K562 (cell line): ENCODE results near the gene CLIC3. TPM values are rescaled to one million over a fixed set of nuclear protein-coding genes. Genes with fewer than 3 reads are reported as not detected.

Source experiments
- ATAC-seq: fragments of 200-7000 bp; cut with Tn5 transposase; 3 replicates; pipeline ENCODE4 v1.9.1; 2020; ENCODE audit warnings: moderate library complexity
- BruUV-seq: library from RNA; stranded (reverse); fragments of 400-500 nt; replicated peaks from 2 replicates; lab custom pipeline; 2021; lab: Mats Ljungman, UMichigan
- CTCF ChIA-PET: fragments of 300-600 bp; formaldehyde crosslinking; extraction: SDS; loops from one replicate; lab custom pipeline; 2021; ENCODE audit warnings: low intra/inter-chr PET ratio; lab: Yijun Ruan, JAX
- POLR2A ChIA-PET: fragments of 300-600, 350-650 bp; sonication (Branson Sonifier 250); formaldehyde crosslinking; extraction: SDS; loops from one replicate; lab custom pipeline; 2021; ENCODE audit warnings: antibody characterized with exemption, inconsistent platforms; lab: Yijun Ruan, JAX
- DNase-seq, 4 experiments: peaks; one replicate each; pipeline versions ENCODE4 v3.0.0 to v3.0.0-alpha.2; 2011 to 2018; ENCODE audit warnings: low spot score in 3 of 4, mixed read lengths in 3 of 4; ENCODE audit errors: extremely low read depth in 1 of 4
- FAIRE-seq: peaks from 2 replicates; lab custom pipeline; 2011; peaks lifted over from hg19 to GRCh38; lab: Jason Lieb, UNC
- H2AFZ ChIP-seq: 2 replicates; pipeline ENCODE4 v1.6.0; 2011; ENCODE audit warnings: low read depth, low read length, control low read depth, inconsistent platforms
- H3K27ac ChIP-seq: fragments of 200-600 bp; 3 replicates; pipeline ENCODE4 v1.8.0; 2011; ENCODE audit warnings: low read depth, mild to moderate bottlenecking, control low read depth, inconsistent platforms, low read length, moderate library complexity, mixed read lengths; ENCODE audit errors: extremely low read depth
- H3K27me3 ChIP-seq, 2 experiments: fragments of 300-600 bp in 1 of 2; 2 replicates in 1 of 2; 3 replicates in 1 of 2; pipeline versions ENCODE4 v1.6.0 to v1.8.0; 2011; ENCODE audit warnings: inconsistent platforms in 2 of 2, low read length in 2 of 2, mild to moderate bottlenecking in 1 of 2, mixed read lengths in 1 of 2, moderate library complexity in 1 of 2; ENCODE audit not compliant: control insufficient read depth in 2 of 2, insufficient read depth in 2 of 2
- H3K36me3 ChIP-seq: fragments of 300-600 bp; 3 replicates; pipeline ENCODE4 v1.8.0; 2011; ENCODE audit warnings: mild to moderate bottlenecking, low read length, inconsistent platforms; ENCODE audit not compliant: control insufficient read depth, insufficient read depth
- H3K4me1 ChIP-seq, 2 experiments: fragments of 200-600 bp in 1 of 2; replicated peaks in 1 of 2; 2 replicates in 1 of 2; 3 replicates in 1 of 2; pipeline versions ENCODE4 v1.5.1 to v1.8.0; 2011; ENCODE audit warnings: inconsistent platforms in 2 of 2, low read length in 2 of 2, mild to moderate bottlenecking in 1 of 2, mixed read lengths in 1 of 2, moderate library complexity in 1 of 2; ENCODE audit not compliant: control insufficient read depth in 2 of 2, insufficient read depth in 2 of 2
- H3K4me2 ChIP-seq: 2 replicates; pipeline ENCODE4 v1.6.1; 2011; ENCODE audit warnings: low read length, control low read depth, inconsistent platforms, mixed read lengths; ENCODE audit not compliant: insufficient read depth
- H3K4me3 ChIP-seq: fragments of 200-600 bp; sonication (generic), shearing (Covaris generic); 2 replicates; pipeline ENCODE4 v1.5.1; 2016; ENCODE audit warnings: control low read depth, inconsistent platforms
- H3K79me2 ChIP-seq: fragments of 200-600 bp; 3 replicates; pipeline ENCODE4 v1.8.0; 2011; ENCODE audit warnings: low read length, inconsistent platforms; ENCODE audit not compliant: control insufficient read depth, insufficient read depth
- H3K9ac ChIP-seq, 2 experiments: 2 replicates each; pipeline versions ENCODE4 v1.6.0 to v1.6.1; 2011; ENCODE audit warnings: low read depth in 2 of 2, low read length in 2 of 2, control low read depth in 1 of 2, inconsistent platforms in 1 of 2, mild to moderate bottlenecking in 1 of 2, mixed read lengths in 1 of 2; ENCODE audit not compliant: insufficient read depth in 1 of 2
- H3K9me1 ChIP-seq: one replicate; pipeline ENCODE4 v1.6.0; 2011; ENCODE audit warnings: inconsistent platforms, mild to moderate bottlenecking, low read length, moderate library complexity; ENCODE audit not compliant: control insufficient read depth, insufficient read depth
- H3K9me3 ChIP-seq: replicated peaks from 2 replicates; pipeline ENCODE4 v1.5.1; 2011; ENCODE audit warnings: low read depth, low read length, inconsistent platforms; ENCODE audit not compliant: control insufficient read depth, insufficient read depth
- H4K20me1 ChIP-seq: replicated peaks from 2 replicates; pipeline ENCODE4 v1.6.1; 2011; ENCODE audit warnings: low read length, inconsistent platforms, mixed read lengths; ENCODE audit not compliant: control insufficient read depth, insufficient read depth
- KDM5B ChIP-seq: fragments of 200-600 bp; sonication (generic); IDR thresholded peaks from 2 replicates; pipeline ENCODE4 v1.6.1; 2012; ENCODE audit warnings: low read depth, mild to moderate bottlenecking, moderate library complexity, low read length, control low read depth, inconsistent platforms; ENCODE audit not compliant: insufficient replicate concordance
- POLR2G ChIP-seq: fragments of 200-400 bp; formaldehyde crosslinking; IDR thresholded peaks from 2 replicates; pipeline ENCODE4 v1.6.1; 2017; ENCODE audit warnings: low read depth, mild to moderate bottlenecking, antibody characterized with exemption, low read length, moderate library complexity
- RBBP5 ChIP-seq: fragments of 200-600 bp; sonication (generic); IDR thresholded peaks from 2 replicates; pipeline ENCODE4 v1.6.1; 2012; ENCODE audit warnings: borderline replicate concordance, mild to moderate bottlenecking, low read length, control low read depth, inconsistent platforms; ENCODE audit not compliant: insufficient read depth, poor library complexity, severe bottlenecking
- SP1 ChIP-seq: sonication (generic); formaldehyde crosslinking; IDR thresholded peaks from 2 replicates; pipeline ENCODE4 v1.8.1; 2022; ENCODE audit warnings: mild to moderate bottlenecking, missing genetic modification reagents
- SUPT5H ChIP-seq: fragments of 450-650 bp; IDR thresholded peaks from 2 replicates; pipeline ENCODE4 v1.6.1; 2016
- U2AF1 ChIP-seq: fragments of 200-400 bp; formaldehyde crosslinking; optimal IDR thresholded peaks from 2 replicates; pipeline ENCODE3; 2017; ENCODE audit warnings: mild to moderate bottlenecking, low read depth, low read length, moderate library complexity
- WGBS: fragments of 100-300 bp; shearing (Covaris generic); methylation state at CpG from one replicate; pipeline ENCODE4 v1.1.6; 2016; ENCODE audit warnings: low coverage, mixed read lengths; ENCODE audit not compliant: insufficient coverage; ENCODE audit errors: missing lambda C conversion rate; 5-methylcytosine and 5-hydroxymethylcytosine counted together
- in situ Hi-C: fragments of 300-500 bp; cut with MboI; formaldehyde crosslinking; loops from 4 replicates; pipeline ENCODE4 v1.15.0; 2018; ENCODE audit warnings: inconsistent platforms, mixed read lengths
- intact Hi-C: fragments of 100-400 bp; cut with micrococcal nuclease; formaldehyde crosslinking; loops from 2 replicates; pipeline ENCODE4 v1.14.2; 2022
- polyA plus RNA-seq, 8 experiments: library from polyadenylated mRNA; depleted of rRNA in 4 of 8; stranded (reverse) in 5 of 8; unstranded in 3 of 8; fragments of >200 nt; fragmentation: Nextera tagmentation in 2 of 8; fragmentation: Illumina TruSeq in 1 of 8; extraction: Ambion mirVana in 2 of 8; extraction: Trizol in 1 of 8; gene quantifications; 2 replicates each; pipeline versions ENCODE4 v1.2.1 to v1.2.3, GENCODE V29; 2011 to 2014; ENCODE audit warnings: inconsistent platforms in 1 of 8, missing spikeins in 1 of 8
- total RNA-seq, 7 experiments: library from RNA; depleted of rRNA in 6 of 7; stranded (reverse); fragments of >200 nt in 6 of 7; fragmentation: Illumina TruSeq in 2 of 7; extraction: Trizol in 2 of 7; gene quantifications; 2 replicates each; pipeline versions ENCODE4 v1.2.1 to v1.2.3, GENCODE V29; 2011 to 2021; ENCODE audit warnings: low replicate concordance in 1 of 7
- TF ChIP-seq, protein P1 (sequence below): fragments of 250-450 bp; sonication (Bioruptor Pico); IDR thresholded peaks from 2 replicates; pipeline ENCODE4 v1.5.0; 2021; ENCODE audit warnings: mild to moderate bottlenecking, moderate library complexity

Gene CLIC3
- total and polyA plus RNA-seq, 9 of the 15 experiments (the other 6 are each of a cell fraction or from before 2014, with no cell fraction given): 0.27 to 0.29 TPM; not detected in 7

DNA sequence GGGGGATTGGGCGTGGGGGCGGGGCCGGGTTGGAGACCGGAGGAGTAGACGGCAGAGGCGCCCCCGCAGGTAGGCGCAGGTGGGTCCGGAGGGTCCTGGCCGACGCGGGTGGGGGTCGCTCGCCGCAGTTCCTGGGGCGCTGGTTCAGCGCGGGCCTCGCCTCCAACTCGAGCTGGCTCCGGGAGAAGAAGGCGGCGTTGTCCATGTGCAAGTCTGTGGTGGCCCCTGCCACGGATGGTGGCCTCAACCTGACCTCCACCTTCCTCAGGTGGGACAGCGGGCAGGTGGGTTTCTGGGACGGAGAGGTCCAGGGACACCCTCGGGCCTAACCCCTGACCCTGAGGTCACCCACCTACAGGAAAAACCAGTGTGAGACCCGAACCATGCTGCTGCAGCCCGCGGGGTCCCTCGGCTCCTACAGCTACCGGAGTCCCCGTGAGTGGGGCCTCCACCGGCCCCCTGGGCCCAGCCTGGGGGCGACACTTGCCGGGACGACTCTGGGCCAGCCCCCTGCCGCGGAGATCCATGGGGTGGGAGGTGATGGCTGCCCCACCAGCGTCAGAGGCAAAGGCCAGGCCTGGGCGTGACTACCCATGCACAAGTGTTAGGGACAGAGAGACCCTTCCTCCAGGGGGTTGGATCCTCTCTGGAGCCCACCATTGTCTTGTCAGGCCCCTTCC, 17.4 kb downstream of the CLIC3 start (continued):
- TF ChIP-seq SP1 (CRISPR knock-in tag): peak; percentile 54; the same call in 1 of the 2 replicates

- peak overlapping the region; percentile 54 for H3K4me3 ChIP-seq
- BruUV-seq: no TSS peak
- peak; percentile 46; the same call in 1 of the 2 replicates for TF ChIP-seq SUPT5H
- TF ChIP-seq, protein P1, sequence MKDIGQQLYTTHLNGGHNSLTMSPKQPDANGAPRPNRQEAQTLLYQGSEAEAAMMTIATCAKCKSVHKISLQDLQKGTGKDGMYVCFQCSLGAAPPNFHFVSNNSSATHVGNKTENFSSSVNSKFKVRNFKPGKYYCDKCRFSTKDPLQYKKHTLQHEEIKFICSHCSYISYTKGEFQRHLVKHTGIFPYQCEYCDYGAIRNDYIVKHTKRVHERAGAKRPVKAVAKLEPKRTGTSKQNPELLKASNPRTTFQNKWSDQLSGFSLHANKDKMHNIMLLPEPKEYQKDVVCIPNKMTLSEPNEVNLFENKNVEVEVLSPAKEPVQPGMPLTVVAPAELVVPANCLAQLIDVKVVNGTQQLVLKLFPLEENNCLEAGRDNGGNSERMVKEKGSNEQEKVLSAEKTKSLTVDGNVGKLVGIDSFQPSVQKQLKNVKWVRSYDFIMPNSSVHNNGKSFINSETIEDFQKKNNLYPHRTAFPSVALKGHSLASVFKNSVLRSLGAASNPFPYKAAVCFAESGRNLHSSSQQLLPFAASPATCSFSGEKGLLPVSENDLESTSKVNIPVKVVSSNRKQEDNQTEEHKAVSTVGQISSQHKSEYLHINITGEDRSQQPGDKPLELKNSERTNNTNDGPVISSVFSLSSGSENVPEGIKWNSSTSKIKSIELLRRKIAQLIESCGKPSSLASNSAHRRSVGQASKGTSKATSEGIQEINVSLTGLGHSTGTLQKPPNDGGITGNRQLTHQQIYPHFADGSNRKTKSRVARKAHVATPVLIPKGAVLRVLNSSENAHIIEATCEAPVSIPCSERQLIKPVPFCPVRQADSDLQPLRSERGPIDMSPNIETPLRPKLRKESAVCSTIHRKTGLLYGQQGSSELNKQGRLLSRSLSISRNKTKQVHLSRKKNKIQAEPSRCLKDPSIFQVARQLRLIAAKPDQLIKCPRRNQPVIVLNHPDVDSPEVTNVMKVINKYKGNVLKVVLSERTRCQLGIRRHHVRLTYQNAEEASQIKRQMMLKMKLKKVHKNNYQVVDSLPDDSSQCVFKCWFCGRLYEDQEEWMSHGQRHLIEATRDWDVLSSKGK (CRISPR knock-in tag): no peak
- TF ChIP-seq POLR2G: peak; percentile 62
- TF ChIP-seq RBBP5: no peak
- TF ChIP-seq KDM5B: no peak
- peak; percentile 10 for TF ChIP-seq U2AF1
Measured at GRCh38 chr9:136978073-136978864, 18.1 kb downstream of the CLIC3 start.

More at GRCh38 chr9:136978073-136978864, 18.1 kb downstream of the CLIC3 start:
- H4K20me1 ChIP-seq: no peaks in the 10 kb centered on the region
- no peaks in the 10 kb centered on the region for H3K27me3 ChIP-seq
- peak overlapping the region; percentile 59; the same call in 2 of the 3 replicates for H3K27ac ChIP-seq
- H3K9me1 ChIP-seq: no peaks in the 10 kb centered on the region
- DNase-seq (peak; percentile 89 to 100 (median 100)), ATAC-seq (peak; percentile 81), FAIRE-seq (peak; percentile 19)
- CTCF ChIA-PET: no interaction called here
- H3K4me2 ChIP-seq: peak overlapping the region; percentile 82
- WGBS: under 1% methylated on average over 31 of the region's 78 CpGs
- POLR2A ChIA-PET: interaction anchor here (0.6 to 1.5 kb wide), 4 partner anchors 11 to 265 kb away, joined by 3 to 5 read pairs (median 4); no protein-coding TSS in a partner anchor
- H3K9me3 ChIP-seq: no peaks in the 10 kb centered on the region
- intact Hi-C loops: no loop called here
- H3K36me3 ChIP-seq: no peaks in the 10 kb centered on the region
- no peaks in the 10 kb centered on the region for H3K79me2 ChIP-seq
- H3K9ac ChIP-seq: peak overlapping the region; percentile 51 to 92; a peak in 3 of 4 replicates
- in situ Hi-C loops: no loop called here
- peaks cover 9 to 96% of the 10 kb centered on the region in 2 experiments; a peak in 4 of 5 replicates for H3K4me1 ChIP-seq
- peak overlapping the region; percentile 97 for H2AFZ ChIP-seq
